Activated CD4-positive, alpha-beta T cell treated with anti-CD3 and anti-CD28 coated beads, Interleukin-2, amount 10 ng/mL, durations not matched to agents 7 days and 5 days (primary cell): ENCODE measurements around the gene ZNF426. TPM values are rescaled to one million over a fixed set of nuclear protein-coding genes. Genes with fewer than 3 reads are reported as not detected.
A peak's percentile ranks its signal among the peaks of the same experiment; 100 is the strongest.
"Not testable (repeated sequence)": the region's sequence is repeated elsewhere in the genome, so short reads cannot be mapped to it uniquely, and the experiment has no call there.

Experiments used
- CTCF ChIA-PET: fragments of 350-600 bp; sonication (Branson Sonifier 250); formaldehyde crosslinking; loops from one replicate; lab custom pipeline; 2021; ENCODE audit warnings: antibody characterized with exemption; lab: Charles Lee
- POLR2A ChIA-PET: fragments of 350-600 bp; sonication (Branson Sonifier 250); formaldehyde crosslinking; loops from one replicate; lab custom pipeline; 2021; ENCODE audit warnings: antibody characterized with exemption; lab: Charles Lee
- DNase-seq: peaks from one replicate; pipeline ENCODE4 v3.0.0-alpha.2; 2020
- H3K27ac Mint-ChIP-seq: one replicate; pipeline ENCODE4 v1.8.0; 2021; ENCODE audit warnings: mild to moderate bottlenecking, moderate library complexity, mixed read lengths
- H3K27me3 Mint-ChIP-seq: one replicate; pipeline ENCODE4 v1.8.0; 2021; ENCODE audit warnings: mixed read lengths
- H3K36me3 Mint-ChIP-seq: one replicate; pipeline ENCODE4 v1.8.0; 2021; ENCODE audit warnings: low read depth, mixed read lengths
- H3K4me1 Mint-ChIP-seq: one replicate; pipeline ENCODE4 v1.8.0; 2021; ENCODE audit warnings: mixed read lengths
- H3K4me3 Mint-ChIP-seq: one replicate; pipeline ENCODE4 v1.8.0; 2021; ENCODE audit warnings: mild to moderate bottlenecking, moderate library complexity, mixed read lengths
- H3K9me3 Mint-ChIP-seq: one replicate; pipeline ENCODE4 v1.8.0; 2021; ENCODE audit warnings: mixed read lengths
- total RNA-seq, 2 experiments: library from RNA; stranded (reverse); gene quantifications; one replicate each; pipeline ENCODE4 v1.2.3, GENCODE V29; 2021

Gene ZNF426
- total RNA-seq, 2 experiments from 2014 or later: 12.7 to 15.0 TPM

DNA sequence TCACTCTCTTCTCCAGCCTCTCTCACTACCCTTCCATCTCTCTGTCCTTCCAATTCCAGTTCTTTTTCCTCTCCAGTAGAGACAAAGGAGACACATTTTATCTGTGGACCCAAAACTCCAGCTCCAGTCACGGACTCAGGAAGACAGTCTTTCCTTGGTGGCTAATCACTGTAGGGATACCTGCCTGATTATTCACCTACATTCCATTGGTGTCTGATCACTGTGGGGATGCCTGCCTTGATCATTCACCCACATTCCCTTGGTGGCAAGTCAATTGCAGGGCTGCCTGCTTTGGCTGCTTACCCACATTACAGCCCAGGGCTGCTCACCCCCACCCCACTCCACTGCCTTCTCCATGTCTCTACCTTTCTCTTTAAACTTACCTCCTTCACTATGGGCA is 1.5 kb upstream of the ZNF426 start:
- CTCF ChIA-PET, POLR2A ChIA-PET, H3K27me3 Mint-ChIP-seq, DNase-seq: not testable (repeated sequence)
- H3K9me3 Mint-ChIP-seq: peaks cover 36% of the 10 kb centered on the region
- H3K27ac Mint-ChIP-seq: peak overlapping the region; percentile 62
- peaks cover 15% of the 10 kb centered on the region for H3K4me1 Mint-ChIP-seq
- peaks cover 44% of the 10 kb centered on the region for H3K36me3 Mint-ChIP-seq
- H3K4me3 Mint-ChIP-seq: peak overlapping the region; percentile 98

DNA sequence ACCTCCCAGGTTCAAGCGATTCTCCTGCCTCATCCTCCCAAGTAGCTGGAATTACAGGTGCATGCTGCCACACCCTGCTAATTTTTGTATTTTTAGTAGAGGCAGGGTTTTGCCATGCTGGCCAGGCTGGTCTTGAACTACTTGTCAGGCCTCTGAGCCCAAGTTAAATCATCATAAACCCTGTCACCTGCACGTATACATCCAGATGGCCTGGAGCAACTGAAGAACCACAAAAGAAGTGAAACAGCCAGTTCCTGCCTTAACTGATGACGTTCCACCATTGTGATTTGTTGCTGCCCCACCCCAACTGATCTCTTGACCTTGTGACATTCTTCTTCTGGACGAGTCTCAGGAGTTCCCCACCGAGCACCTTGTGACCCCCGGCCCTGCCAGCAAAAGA is 756 bp upstream of the ZNF426 start:
- H3K27ac Mint-ChIP-seq: peak overlapping the region; percentile 98
- H3K4me1 Mint-ChIP-seq: peaks cover 15% of the 10 kb centered on the region
- H3K27me3 Mint-ChIP-seq, POLR2A ChIA-PET, DNase-seq, CTCF ChIA-PET: not testable (repeated sequence)
- H3K9me3 Mint-ChIP-seq: peaks cover 38% of the 10 kb centered on the region
- peaks cover 51% of the 10 kb centered on the region for H3K36me3 Mint-ChIP-seq
- peak overlapping the region; percentile 98 for H3K4me3 Mint-ChIP-seq

DNA sequence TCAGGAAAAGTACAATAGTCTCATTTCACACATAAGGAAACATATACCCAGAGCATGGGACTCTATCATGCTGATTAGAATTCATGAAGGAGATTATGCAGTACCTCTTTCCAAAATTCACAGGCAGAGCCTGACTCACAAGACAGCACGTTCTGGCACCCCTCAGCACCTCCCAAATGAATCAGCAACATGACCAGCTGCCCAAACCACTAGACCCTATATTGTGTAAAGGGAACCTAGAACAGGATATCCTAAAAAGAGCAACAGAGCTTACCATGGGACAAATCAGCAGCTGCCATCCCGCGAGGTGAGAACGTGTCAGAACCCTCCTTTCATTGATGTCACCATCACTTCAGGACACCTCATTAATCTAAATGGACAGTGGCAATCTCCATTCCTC is 2.5 kb downstream of the ZNF426 start:
- DNase-seq: no peak
- CTCF ChIA-PET: interaction anchor here (0.8 kb wide), 1 partner anchor 39 kb away, joined by 6 read pairs; no protein-coding TSS in a partner anchor
- H3K36me3 Mint-ChIP-seq: peaks cover 83% of the 10 kb centered on the region
- H3K4me3 Mint-ChIP-seq: no peak overlapping the region
- peaks cover 58% of the 10 kb centered on the region for H3K9me3 Mint-ChIP-seq
- peaks cover 15% of the 10 kb centered on the region for H3K4me1 Mint-ChIP-seq
- no peak overlapping the region for H3K27ac Mint-ChIP-seq
- no peaks in the 10 kb centered on the region for H3K27me3 Mint-ChIP-seq
- POLR2A ChIA-PET: no interaction called here

DNA sequence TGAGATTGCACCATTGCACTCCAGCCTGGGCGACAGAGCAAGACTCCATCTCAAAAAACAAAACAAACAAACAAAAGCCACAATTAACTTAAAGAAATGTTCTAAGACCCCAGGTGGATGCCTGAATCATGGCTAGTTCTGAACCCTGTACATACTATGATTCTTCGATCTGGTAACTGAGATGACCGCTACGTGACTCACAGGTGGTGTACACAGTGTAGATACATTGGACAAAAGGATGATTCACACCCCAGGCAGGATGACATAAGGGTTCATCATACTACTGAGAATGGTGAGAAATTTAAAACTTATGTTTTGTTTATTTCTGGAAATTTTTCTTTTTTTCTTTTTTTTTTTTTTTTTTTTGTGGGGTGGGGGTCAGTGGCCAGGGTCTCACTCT is 6.5 kb downstream of the ZNF426 start:
- Mint-ChIP-seq H3K36me3 (peaks cover 92% of the 10 kb centered on the region), H3K4me3 (no peak overlapping the region), H3K27ac (no peak overlapping the region), H3K27me3 (no peaks in the 10 kb centered on the region), H3K9me3 (peaks cover 70% of the 10 kb centered on the region), H3K4me1 (peaks cover 3% of the 10 kb centered on the region)
- no peak for DNase-seq
- POLR2A ChIA-PET: no interaction called here
- CTCF ChIA-PET: no interaction called here

DNA sequence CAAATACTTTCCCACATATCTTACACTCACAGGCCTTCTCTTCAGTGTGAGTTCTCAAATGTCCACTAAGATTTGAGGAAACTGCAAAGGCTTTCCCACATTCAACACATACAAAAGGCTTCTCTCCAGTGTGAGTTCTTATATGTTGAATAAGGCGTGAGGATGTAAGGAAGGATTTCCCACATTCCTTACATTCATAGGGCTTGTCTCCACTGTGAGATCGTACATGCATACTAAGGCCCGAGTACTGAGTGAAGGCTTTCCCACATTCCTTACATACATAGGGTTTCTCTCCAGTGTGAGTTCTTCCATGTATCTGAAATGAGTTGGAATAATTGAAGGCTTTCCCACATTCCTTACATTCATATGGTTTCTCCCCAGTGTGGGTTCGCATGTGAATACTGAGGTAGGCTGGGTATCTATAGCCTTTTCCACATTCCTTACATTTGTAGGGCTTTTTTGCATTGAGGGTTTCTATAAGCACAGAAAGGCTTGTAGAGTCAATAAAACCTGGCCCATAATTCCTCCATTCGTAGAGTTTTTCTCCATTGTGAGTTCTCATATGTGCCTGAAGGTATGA is 9.6 kb downstream of the ZNF426 start:
- Mint-ChIP-seq H3K27ac (no peak overlapping the region), H3K4me3 (no peak overlapping the region), H3K27me3 (no peaks in the 10 kb centered on the region), H3K36me3 (peaks cover 83% of the 10 kb centered on the region), H3K4me1 (no peaks in the 10 kb centered on the region), H3K9me3 (peaks cover 71% of the 10 kb centered on the region)
- DNase-seq: no peak
- ChIA-PET CTCF (no interaction called here), POLR2A (no interaction called here)

DNA sequence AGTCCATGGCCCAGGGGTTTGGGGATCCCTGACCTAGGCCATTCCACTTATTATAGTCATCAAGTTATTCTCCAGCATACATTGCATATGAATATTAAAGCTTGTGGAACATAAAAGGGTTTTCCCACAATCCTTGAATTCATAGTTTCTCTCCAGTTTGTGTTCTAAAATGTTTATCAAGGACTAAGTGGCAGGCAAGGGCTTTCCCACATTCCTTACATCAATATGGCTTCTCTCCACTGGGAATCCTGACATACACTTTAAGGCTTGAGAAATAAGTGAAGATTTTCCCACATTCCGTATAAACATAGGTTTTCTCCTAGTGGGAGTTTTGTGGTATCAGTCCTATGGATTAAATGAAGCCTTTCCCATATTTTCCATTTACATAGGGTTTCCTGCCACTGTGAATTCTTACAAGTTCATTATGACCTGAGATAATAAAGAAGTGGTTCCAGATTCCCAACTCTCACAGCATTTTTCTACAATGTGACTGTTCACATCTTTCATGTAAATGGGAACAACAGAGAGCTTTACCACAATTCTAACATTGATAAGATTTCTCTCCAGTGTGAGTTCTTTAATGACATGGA is 14.5 kb downstream of the ZNF426 start:
- no peaks in the 10 kb centered on the region for H3K27me3 Mint-ChIP-seq
- POLR2A ChIA-PET: no interaction called here
- peaks cover 49% of the 10 kb centered on the region for H3K36me3 Mint-ChIP-seq
- H3K4me1 Mint-ChIP-seq: no peaks in the 10 kb centered on the region
- H3K9me3 Mint-ChIP-seq: peaks cover 60% of the 10 kb centered on the region
- no peak overlapping the region for H3K4me3 Mint-ChIP-seq
- H3K27ac Mint-ChIP-seq: no peak overlapping the region
- DNase-seq: no peak
- CTCF ChIA-PET: no interaction called here

DNA sequence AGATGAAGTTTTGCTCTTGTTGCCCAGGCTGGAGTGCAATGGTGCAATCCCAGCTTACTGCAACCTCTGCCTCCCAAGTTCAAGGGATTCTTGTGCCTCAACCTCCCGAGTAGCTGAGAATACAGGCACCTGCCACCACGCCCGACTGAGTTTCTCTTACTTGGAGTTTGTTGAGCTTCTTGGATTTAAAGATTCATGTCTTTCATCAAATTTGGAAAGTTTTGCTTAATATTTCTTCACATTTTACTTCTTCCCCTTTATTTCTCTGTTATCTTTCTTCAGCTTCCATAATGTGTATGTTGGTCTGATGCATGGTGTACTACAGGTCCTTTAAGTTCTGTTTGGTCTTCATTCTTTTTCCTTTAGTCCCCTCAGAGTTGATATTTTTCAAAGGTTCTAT is 31.2 kb downstream of the ZNF426 start:
- ChIA-PET POLR2A (no interaction called here), CTCF (no interaction called here)
- H3K36me3 Mint-ChIP-seq: no peaks in the 10 kb centered on the region
- H3K4me3 Mint-ChIP-seq: no peak overlapping the region
- no peaks in the 10 kb centered on the region for H3K27me3 Mint-ChIP-seq
- DNase-seq: no peak
- no peak overlapping the region for H3K27ac Mint-ChIP-seq
- peaks cover 41% of the 10 kb centered on the region for H3K9me3 Mint-ChIP-seq
- H3K4me1 Mint-ChIP-seq: no peaks in the 10 kb centered on the region

DNA sequence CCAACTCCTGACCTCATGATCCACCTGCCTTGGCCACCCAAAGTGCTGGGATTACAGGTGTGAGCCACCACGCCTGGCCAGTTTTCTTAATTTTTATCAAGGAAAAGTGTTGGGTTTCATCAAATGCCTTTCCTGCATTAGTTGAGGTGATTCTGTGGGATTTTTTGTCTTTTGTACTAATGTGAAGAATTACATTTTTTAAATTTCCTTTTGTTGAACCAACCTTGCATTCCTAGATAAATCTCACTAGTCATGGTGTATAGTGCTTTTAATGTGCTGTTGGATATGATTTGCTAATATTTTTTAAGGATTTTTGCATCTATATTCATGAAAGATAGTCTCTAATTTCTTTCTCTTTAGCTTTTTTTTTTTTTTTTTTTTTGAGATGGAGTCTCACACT is 37.6 kb downstream of the ZNF426 start:
- H3K27ac Mint-ChIP-seq: no peak overlapping the region
- H3K4me1 Mint-ChIP-seq: peaks cover 8% of the 10 kb centered on the region
- peaks cover 31% of the 10 kb centered on the region for H3K9me3 Mint-ChIP-seq
- H3K4me3 Mint-ChIP-seq: no peak overlapping the region
- H3K36me3 Mint-ChIP-seq: peaks cover 9% of the 10 kb centered on the region
- DNase-seq: no peak
- POLR2A ChIA-PET: no interaction called here
- H3K27me3 Mint-ChIP-seq: no peaks in the 10 kb centered on the region
- CTCF ChIA-PET: no interaction called here

DNA sequence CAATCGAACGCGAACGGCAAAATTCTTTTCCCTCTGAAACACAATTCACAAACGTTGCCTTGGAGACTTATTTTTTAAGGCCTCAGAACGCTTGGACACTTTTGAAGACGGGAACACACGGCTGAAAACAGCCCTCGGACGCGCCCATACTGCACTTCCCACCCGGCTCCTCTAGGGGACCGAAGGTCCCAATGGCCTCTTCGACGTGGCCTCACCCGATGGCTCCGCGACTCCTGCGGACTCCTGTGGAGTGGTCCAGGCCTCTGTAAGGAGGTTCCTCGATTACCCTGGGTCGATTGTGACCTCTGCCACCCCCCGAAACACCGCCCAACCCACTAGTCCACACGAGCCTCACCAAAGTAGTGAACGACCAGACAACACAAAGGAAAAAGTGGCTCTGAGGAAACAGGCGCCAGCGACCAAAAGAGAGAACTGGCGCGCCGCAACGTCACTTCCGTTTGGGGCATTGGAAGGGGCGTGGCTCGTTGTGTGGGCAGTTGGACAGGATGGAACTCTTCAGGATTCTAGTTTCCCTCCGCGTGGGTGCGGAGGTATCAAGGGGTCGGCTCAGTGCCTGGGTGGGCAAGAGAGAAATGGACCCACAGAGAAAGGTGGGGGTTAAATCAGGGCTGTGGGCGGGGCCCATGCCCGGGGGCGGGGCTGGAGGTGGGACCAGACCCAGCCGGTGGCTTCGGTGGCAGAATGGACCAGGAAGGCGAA is 40.1 kb downstream of the ZNF426 start, which contains the start of gene ZNF560:
TSS of gene ZNF560 (minus strand) at position 434 of the 720 bp plus-strand sequence. CDS start 23,303 bp downstream, outside the sequence.
- H3K4me3 Mint-ChIP-seq: peak within 1 kb of the TSS; percentile 53
- H3K27ac Mint-ChIP-seq: peak within 1 kb of the TSS; percentile 80
- H3K4me1 Mint-ChIP-seq: peaks cover 8% of the 10 kb centered on the region
- ChIA-PET CTCF (no interaction called here), POLR2A (no interaction called here)
- H3K36me3 Mint-ChIP-seq: peaks cover 10% of the 10 kb centered on the region
- DNase-seq: peak; percentile 7
- no peaks in the 10 kb centered on the region for H3K27me3 Mint-ChIP-seq
- H3K9me3 Mint-ChIP-seq: peaks cover 28% of the 10 kb centered on the region

DNA sequence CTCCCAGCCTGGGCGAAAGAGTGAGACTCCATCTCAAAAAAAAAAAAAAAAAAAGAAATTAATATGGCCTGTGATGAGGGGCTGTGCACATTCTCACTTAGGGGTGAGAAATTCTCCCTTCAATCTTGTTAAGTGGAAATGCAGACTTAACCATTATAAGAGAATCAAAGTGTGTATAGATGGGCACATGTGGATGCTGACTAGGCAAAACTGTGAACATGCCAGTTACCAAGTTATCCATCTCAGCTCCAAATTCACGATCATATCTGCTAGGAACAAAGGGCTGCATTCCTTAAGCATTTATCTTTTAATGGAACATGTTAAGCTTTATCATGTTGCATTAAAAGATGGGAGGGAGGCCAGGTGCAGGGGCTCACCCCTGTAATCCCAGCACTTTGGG is 44.3 kb downstream of the ZNF426 start:
- Mint-ChIP-seq H3K4me3 (no peak overlapping the region), H3K36me3 (peaks cover 10% of the 10 kb centered on the region), H3K27me3 (no peaks in the 10 kb centered on the region), H3K27ac (no peak overlapping the region), H3K9me3 (peaks cover 35% of the 10 kb centered on the region), H3K4me1 (peaks cover 8% of the 10 kb centered on the region)
- DNase-seq: no peak
- POLR2A ChIA-PET: no interaction called here
- CTCF ChIA-PET: interaction anchor here (0.6 kb wide), 1 partner anchor 68 kb away, joined by 4 read pairs; no protein-coding TSS in a partner anchor

DNA sequence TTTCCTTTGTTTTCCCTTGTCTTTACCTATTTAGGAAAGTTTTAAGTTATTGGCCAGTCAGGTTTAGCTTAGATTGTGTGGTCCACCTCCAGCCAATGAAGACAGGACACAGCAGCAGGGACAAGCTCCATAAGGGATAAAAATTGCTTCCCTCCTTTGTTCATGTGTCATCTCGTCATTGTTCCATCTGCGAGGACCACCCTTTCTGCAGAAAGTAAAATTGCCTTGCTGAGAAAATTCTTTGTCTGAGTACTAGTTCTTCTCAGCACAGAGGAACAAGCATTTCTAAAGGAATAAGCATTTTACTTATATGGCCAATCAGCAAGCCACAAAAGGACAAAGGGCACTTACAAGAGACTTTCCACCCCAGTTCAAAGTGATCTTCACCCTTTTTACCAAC is 51.4 kb downstream of the ZNF426 start:
- peaks cover 3% of the 10 kb centered on the region for H3K36me3 Mint-ChIP-seq
- ChIA-PET CTCF (no interaction called here), POLR2A (no interaction called here)
- H3K27me3 Mint-ChIP-seq: no peaks in the 10 kb centered on the region
- DNase-seq: no peak
- no peaks in the 10 kb centered on the region for H3K4me1 Mint-ChIP-seq
- no peak overlapping the region for H3K27ac Mint-ChIP-seq
- no peak overlapping the region for H3K4me3 Mint-ChIP-seq
- peaks cover 45% of the 10 kb centered on the region for H3K9me3 Mint-ChIP-seq

DNA sequence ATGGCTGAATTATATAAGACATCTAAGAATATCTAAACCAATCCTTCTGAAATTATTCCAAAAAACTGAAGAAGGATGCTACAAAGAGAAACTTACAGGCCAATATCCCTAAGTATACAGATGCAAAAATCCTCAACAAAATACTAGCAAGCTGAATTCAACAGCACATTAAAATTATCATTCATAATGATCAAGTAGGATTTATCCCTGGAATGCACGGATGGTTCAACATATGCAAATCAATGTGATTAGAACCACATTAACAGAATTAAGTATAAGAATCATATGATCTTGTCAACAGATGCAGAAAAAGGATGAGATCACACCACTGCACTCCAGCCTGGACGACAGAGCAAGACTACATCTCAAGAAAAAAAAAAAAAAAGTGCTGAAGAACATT is 53.3 kb downstream of the ZNF426 start:
- H3K9me3 Mint-ChIP-seq: peaks cover 45% of the 10 kb centered on the region
- H3K4me1 Mint-ChIP-seq: no peaks in the 10 kb centered on the region

DNA sequence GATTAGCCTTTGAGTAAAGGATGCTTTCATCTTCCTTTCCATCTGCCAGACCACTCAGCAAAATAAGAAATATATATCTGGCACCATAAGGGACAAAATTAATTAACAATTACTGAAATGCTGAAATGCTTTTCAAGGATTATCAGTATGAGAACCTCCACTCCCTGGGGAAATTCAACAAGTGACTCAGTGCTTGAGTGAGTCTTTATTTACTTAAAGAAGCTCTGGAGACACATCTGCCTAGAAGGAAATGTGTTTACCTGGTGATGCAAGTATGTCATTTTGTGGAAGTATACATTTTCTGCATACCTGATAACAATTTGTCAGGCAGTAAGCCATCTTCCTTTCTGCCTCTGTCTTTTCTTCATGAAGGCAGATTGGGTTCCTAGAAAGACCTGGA is 63.5 kb downstream of the ZNF426 start:
- ChIA-PET CTCF (no interaction called here), POLR2A (no interaction called here)
- H3K9me3 Mint-ChIP-seq: peaks cover 37% of the 10 kb centered on the region
- H3K4me1 Mint-ChIP-seq: no peaks in the 10 kb centered on the region
- no peaks in the 10 kb centered on the region for H3K27me3 Mint-ChIP-seq
- no peaks in the 10 kb centered on the region for H3K36me3 Mint-ChIP-seq
- no peak for DNase-seq
- H3K4me3 Mint-ChIP-seq: no peak overlapping the region
- H3K27ac Mint-ChIP-seq: no peak overlapping the region

More for the DNA sequence above, 53.3 kb downstream of the ZNF426 start:
- DNase-seq: no peak
- Mint-ChIP-seq H3K27me3 (no peaks in the 10 kb centered on the region), H3K36me3 (peaks cover 3% of the 10 kb centered on the region), H3K4me3 (no peak overlapping the region), H3K27ac (no peak overlapping the region)
- ChIA-PET POLR2A (no interaction called here), CTCF (no interaction called here)
